Stimulated activated naive CD8-positive, alpha-beta T cell treated with anti-CD3 and anti-CD28 coated beads, Interleukin-15, Interleukin-2, amounts not matched to agents 100 ng/mL and 50 ng/mL, for 24 hours (primary cell): ENCODE measurements around the gene IPO13.

Experiments
- H3K27ac Mint-ChIP-seq: one replicate; pipeline ENCODE4 v1.8.0; 2021; ENCODE audit warnings: mild to moderate bottlenecking, mixed read lengths
- H3K27me3 Mint-ChIP-seq: one replicate; pipeline ENCODE4 v1.8.0; 2021; ENCODE audit warnings: mixed read lengths
- H3K36me3 Mint-ChIP-seq: one replicate; pipeline ENCODE4 v1.8.0; 2021; ENCODE audit warnings: low read depth, mixed read lengths
- H3K4me1 Mint-ChIP-seq: one replicate; pipeline ENCODE4 v1.8.0; 2021; ENCODE audit warnings: low read depth, mixed read lengths
- H3K4me3 Mint-ChIP-seq: one replicate; pipeline ENCODE4 v1.8.0; 2021; ENCODE audit warnings: mild to moderate bottlenecking, mixed read lengths
- H3K9me3 Mint-ChIP-seq: one replicate; pipeline ENCODE4 v1.8.0; 2021; ENCODE audit warnings: mixed read lengths

IPO13 gene

DNA sequence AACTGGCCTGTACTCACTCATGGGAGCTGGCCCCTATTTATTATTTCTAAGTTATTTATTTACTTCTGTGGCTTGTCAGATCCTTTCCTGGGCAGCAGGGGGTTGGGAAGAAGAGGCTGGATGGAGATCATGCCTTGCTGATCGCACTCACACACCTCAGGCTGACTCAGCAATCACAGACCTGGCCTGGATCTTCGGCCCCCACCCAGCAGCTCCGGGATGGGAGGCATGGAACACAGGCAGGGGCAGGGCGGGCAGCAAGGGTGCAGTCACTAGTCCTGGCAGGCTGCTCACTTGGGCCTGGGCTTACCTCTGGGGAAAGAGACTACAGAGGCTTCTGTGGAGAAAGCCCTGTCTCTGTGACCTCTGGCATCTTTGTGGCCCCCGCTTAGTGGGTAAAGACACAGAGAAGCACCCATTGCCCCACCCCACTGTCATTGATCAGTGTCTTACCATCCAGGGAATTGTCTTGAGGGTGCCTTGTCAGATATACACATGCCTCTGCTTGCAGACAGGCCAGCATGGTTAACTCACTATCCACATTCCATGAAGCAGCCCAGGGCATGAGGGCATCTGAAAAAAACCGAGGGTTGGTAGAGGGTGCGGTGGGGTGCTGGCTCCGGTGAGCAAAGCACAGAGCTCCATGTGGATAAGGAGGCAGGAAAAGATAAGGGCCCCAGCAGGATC, 9.4 kb upstream of the IPO13 start:
- peaks cover 22% of the 10 kb centered on the region for H3K27me3 Mint-ChIP-seq
- no peaks in the 10 kb centered on the region for H3K36me3 Mint-ChIP-seq
- H3K9me3 Mint-ChIP-seq = no peaks in the 10 kb centered on the region
- no peak overlapping the region for H3K4me3 Mint-ChIP-seq
- H3K27ac Mint-ChIP-seq = no peak overlapping the region
- H3K4me1 Mint-ChIP-seq = peaks cover 12% of the 10 kb centered on the region

DNA sequence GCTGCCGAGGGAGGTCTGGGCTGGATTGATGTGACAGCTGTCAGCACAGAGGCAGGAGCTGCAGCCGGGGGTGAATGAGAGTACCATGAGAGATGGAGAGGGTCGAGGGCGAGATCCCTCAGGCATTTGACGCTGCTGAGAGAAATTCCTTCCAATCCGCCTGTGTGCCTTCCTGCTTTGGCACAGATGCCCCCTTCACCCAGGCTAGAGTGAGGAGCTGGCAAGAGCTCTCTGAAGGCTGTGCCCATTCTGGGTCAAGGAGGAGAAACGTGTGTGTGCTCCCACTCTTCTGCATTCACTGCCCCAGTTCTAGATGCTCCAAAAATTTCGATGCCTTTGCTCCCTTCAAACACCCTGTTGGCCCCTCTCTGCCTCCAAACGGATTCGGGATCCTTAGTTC, 8.4 kb upstream of the IPO13 start:
- H3K27ac Mint-ChIP-seq = no peak overlapping the region
- peaks cover 13% of the 10 kb centered on the region for H3K4me1 Mint-ChIP-seq
- no peaks in the 10 kb centered on the region for H3K9me3 Mint-ChIP-seq
- H3K4me3 Mint-ChIP-seq = no peak overlapping the region
- H3K36me3 Mint-ChIP-seq = peaks cover 8% of the 10 kb centered on the region
- peaks cover 13% of the 10 kb centered on the region for H3K27me3 Mint-ChIP-seq

DNA sequence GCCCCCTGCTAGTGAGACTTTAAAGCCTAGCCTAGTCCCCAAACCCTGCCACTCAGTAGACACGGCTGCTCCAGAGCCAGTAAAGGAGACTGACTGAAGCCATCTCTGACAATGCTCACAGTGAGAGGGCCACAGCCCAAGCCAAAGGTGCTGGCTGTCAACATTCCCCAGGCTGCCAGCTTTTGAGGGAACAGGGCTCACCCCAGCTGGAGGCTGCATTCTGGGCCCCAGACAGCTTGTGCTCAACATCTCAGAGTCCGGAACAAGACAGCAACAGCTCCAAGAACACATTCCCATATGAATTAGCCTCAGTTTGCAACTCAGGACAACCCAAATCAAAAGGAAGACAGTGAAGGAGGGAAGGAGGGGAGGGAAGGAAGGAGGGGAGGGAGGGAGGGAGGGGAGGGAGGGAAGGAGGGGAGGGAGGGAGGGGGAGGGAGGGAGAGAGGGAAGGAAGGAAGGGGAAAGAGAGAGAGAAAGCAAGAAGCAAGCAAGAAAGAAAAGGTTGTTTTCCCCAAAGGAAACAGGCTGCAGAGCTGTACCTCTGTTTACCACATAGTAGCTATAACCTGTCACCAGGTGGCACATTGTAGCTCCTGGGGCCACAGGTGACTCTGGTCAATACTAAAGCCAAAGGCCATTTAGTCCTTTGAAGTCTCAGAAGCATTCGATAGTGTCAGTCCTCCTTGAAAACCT, 7.7 kb upstream of the IPO13 start:
- H3K9me3 Mint-ChIP-seq = no peaks in the 10 kb centered on the region
- H3K36me3 Mint-ChIP-seq = peaks cover 8% of the 10 kb centered on the region
- peaks cover 10% of the 10 kb centered on the region for H3K27me3 Mint-ChIP-seq
- no peak overlapping the region for H3K27ac Mint-ChIP-seq
- H3K4me3 Mint-ChIP-seq = no peak overlapping the region
- H3K4me1 Mint-ChIP-seq = peaks cover 10% of the 10 kb centered on the region

DNA sequence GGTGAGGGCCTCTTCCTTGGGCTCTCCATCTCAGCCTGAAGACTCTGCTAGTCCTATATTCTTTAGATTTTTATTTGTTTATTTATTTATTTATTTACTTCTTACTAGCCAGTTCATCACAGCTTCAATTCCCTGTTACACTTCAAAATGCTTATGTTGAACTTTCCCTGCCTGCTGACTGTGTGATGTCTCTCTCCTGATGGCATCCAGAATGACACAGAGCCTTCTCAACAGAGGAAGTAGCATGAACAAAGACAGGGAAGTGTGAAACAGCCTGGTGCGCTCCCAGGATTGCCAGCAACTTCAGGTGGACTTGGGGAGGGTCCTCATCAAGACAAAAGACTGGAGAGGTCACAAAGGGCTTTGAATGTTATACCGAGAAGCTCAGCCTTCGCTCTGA, 4.3 kb upstream of the IPO13 start:
- H3K27ac Mint-ChIP-seq = no peak overlapping the region

DNA sequence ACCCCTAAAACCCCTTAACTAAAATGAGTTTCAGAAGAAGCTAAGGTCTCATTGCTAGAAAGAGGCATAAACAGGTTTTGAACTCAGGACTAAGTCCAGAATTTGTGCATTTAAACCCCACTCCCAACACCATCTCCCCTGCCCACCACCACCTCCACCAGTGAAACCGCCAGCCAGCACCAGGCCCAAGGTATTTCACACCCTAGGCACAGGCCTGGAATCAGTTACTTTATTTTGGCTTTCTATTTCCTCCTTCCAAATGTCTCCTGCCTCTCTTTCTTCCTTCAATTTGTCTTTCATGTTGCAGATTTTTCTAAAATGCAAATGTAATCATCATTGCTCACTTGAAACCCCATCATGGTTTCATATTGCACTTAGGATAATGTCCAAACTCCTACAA, 1.9 kb upstream of the IPO13 start:
- Mint-ChIP-seq H3K4me1 (peaks cover 40% of the 10 kb centered on the region), H3K9me3 (no peaks in the 10 kb centered on the region), H3K27ac (peak overlapping the region; percentile 36), H3K36me3 (peaks cover 8% of the 10 kb centered on the region), H3K27me3 (no peaks in the 10 kb centered on the region), H3K4me3 (peak overlapping the region; percentile 97)

More for the DNA sequence above, 4.3 kb upstream of the IPO13 start:
- H3K4me1 Mint-ChIP-seq = peaks cover 28% of the 10 kb centered on the region
- no peaks in the 10 kb centered on the region for H3K27me3 Mint-ChIP-seq
- H3K9me3 Mint-ChIP-seq = no peaks in the 10 kb centered on the region
- H3K36me3 Mint-ChIP-seq = peaks cover 8% of the 10 kb centered on the region
- H3K4me3 Mint-ChIP-seq = no peak overlapping the region

DNA sequence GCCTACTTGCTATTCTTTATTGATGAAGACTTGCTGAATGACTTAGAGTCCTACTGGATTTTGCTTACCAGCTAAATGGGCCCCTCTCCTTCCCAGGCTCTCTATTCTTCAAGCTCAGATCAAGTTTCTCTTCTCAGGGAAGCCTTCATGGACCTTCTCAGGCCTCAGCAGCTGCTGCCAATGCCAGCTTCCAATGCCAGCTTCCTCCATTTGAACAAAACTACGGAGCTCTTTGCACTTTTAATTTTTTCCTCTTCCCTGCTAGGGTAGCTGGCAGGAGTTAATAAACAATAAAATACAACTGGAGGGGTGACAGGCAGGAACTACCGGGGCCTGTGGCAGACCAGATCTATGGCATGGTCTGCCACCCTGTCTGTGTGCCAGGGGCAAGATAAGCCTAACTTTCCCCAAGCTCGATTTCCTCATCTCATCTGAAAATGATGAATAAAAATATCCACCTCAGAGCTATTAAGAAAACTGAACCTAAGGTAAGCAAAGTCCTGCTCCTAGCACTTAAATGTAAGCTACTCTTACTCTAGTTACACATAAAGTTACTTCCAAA, 995 bp upstream of the IPO13 start:
- Mint-ChIP-seq H3K27me3 (no peaks in the 10 kb centered on the region), H3K4me3 (peak overlapping the region; percentile 97), H3K36me3 (peaks cover 15% of the 10 kb centered on the region), H3K27ac (peak overlapping the region; percentile 97), H3K4me1 (peaks cover 47% of the 10 kb centered on the region), H3K9me3 (no peaks in the 10 kb centered on the region)

DNA sequence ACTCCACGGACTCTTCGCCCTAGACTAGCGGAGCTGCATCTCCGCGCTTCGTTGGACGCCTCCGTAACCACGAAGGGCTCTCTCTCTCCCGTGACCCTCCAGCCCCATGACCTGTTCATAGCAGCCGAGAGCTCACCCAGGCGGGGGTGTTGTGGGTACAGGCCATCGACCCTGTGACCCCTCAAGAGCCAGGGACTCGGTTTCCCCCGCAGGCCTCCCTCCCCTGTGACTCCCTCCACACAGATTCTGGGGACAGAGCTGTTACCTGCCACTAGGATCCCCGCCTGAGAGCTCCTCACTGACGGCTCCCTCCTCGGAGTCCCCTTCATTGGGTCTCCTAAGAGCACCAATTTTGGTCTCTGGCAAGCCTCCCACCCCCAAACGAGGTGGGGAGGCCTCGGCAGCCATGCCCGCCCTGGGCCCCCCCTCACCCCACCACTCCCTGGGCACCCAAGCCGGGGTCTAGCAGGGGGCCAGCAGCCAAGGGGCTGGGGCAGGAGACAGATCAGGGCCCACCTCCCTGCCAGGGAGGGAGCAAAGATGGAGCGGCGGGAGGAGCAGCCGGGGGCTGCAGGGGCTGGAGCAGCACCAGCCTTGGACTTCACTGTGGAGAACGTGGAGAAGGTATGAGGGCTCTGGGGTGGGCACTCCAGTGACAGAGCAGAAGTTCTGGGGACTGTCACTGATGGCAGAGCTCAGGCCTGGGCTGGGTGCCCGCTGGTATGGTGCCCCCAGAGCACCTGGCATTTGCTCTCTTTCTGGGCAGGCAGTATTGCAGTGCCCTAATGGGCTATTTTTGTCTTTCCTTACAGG, 517 bp downstream of the IPO13 start:
- H3K27me3 Mint-ChIP-seq = no peaks in the 10 kb centered on the region
- peak overlapping the region; percentile 97 for H3K4me3 Mint-ChIP-seq
- peak overlapping the region; percentile 97 for H3K27ac Mint-ChIP-seq
- H3K36me3 Mint-ChIP-seq = peaks cover 15% of the 10 kb centered on the region
- no peaks in the 10 kb centered on the region for H3K9me3 Mint-ChIP-seq
- H3K4me1 Mint-ChIP-seq = peaks cover 47% of the 10 kb centered on the region

DNA sequence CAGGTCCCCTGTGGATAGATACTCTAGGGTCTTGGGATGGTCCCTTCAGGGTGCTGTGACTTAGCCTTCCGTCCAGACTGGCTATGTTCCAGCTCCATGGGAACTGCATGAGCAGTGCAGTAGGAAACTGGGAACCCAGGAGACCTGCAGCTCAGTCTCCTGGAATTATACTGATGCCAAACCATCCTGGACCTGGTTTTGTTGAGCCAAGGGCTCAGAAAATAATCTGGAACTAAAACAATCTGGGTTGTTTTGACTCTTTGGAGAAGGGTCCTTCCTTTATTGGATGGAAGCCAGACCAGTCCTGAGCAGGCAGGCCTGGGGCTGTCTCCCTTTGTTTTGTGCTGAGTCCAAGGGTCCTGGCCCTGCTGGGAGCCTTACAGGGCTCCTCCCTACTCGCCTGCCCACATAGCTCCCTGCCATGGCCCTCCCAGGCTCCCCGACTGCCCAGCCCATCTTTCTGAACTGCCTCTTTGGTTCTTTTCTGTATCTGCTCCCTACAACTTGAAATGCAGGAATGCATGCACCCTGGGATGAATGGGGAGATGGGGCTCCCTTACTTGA, 1.2 kb downstream of the IPO13 start:
- H3K27ac Mint-ChIP-seq = peak overlapping the region; percentile 59
- H3K27me3 Mint-ChIP-seq = no peaks in the 10 kb centered on the region
- H3K4me3 Mint-ChIP-seq = peak overlapping the region; percentile 97
- peaks cover 11% of the 10 kb centered on the region for H3K36me3 Mint-ChIP-seq
- no peaks in the 10 kb centered on the region for H3K9me3 Mint-ChIP-seq
- peaks cover 45% of the 10 kb centered on the region for H3K4me1 Mint-ChIP-seq

DNA sequence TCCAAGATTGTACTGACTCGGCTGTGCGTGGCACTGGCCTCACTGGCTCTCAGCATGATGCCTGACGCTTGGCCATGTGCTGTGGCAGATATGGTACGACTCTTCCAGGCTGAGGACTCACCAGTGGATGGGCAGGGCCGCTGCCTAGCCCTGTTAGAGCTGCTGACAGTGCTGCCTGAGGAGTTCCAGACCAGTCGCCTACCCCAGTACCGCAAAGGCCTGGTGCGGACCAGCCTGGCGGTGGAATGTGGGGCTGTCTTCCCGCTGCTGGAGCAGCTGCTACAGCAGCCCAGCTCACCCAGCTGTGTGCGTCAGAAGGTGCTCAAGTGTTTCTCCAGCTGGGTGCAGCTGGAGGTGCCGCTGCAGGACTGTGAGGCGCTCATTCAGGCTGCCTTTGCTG, 2.9 kb downstream of the IPO13 start:
- Mint-ChIP-seq H3K27ac (no peak overlapping the region), H3K9me3 (no peaks in the 10 kb centered on the region), H3K27me3 (no peaks in the 10 kb centered on the region), H3K4me1 (peaks cover 36% of the 10 kb centered on the region), H3K4me3 (no peak overlapping the region), H3K36me3 (peaks cover 7% of the 10 kb centered on the region)

DNA sequence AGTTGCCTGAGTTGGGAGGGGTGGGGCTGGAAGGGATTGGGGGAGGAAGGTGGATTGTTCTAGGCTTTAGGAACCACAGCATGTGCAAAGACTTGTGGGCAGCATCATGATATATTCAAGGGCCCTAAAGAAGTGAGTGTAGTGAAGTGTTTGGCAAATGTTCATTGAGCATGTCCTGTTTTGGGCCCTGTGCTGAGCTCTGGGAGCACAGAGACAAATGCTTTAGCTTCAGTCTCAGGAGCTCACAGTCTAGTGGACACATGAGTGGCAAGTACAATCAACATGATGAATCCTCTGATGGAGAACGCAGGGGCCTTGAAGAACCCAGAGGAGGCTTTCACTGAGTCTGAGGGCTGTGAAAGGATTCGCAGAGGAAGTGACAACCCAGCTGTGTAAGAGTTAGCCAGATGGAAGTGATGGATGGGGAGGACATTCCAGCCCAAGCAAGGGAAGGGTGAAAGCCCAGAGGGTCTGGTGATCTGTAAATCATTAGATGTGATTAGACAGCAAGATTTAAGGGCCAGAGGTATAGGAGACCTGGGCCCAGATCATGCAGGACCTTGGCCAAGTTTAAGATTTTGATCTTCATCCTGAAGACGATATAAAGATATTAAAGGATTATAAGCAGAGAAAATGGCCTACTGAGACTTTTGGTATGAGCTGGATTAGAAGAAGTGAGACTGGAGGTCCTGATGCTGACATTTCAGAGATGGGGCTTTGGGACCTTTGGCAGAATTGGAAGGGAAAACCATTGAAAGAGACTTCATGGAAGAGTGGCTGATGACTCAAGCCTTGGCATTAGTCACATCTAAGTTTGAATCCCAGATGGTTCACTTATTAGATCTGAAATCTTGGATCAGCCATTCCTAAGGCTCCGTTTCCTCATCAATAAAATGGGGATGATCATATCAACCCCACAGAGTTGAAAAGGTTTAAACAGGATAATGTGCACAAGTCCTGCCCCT, 4.6 kb downstream of the IPO13 start:
- H3K27me3 Mint-ChIP-seq = no peaks in the 10 kb centered on the region
- no peak overlapping the region for H3K27ac Mint-ChIP-seq
- H3K36me3 Mint-ChIP-seq = peaks cover 13% of the 10 kb centered on the region
- H3K4me3 Mint-ChIP-seq = no peak overlapping the region
- no peaks in the 10 kb centered on the region for H3K9me3 Mint-ChIP-seq
- peaks cover 20% of the 10 kb centered on the region for H3K4me1 Mint-ChIP-seq

DNA sequence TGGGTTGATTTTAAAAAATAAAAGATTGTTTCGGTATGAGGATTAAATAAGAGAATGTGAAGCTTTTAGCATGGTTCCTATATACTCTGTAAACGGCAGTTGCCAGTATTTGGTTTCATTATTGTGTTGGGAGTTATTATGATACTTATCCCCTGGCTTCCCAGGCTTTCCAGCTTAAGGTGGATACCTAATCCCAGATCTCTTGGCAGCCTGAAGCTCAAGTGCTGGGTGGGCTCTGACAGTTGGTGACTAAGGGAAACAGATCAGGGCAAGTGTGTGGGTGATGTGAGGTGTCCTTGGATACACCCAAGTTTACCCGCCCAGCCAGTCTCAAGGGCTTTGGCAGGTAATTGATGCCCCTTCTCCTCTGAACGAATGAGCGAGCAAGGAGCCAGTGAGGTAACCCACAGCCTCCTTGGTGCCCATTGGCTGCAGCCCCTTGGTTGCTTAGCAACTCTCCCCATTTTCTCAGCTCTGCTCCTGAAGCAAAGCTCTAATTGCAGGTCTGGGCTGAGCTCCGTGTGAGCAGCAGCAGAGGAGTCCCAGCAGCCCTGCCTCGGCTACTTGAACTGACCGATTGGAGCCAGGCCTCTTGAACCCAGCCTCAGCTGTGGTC, 6.1 kb downstream of the IPO13 start:
- H3K4me3 Mint-ChIP-seq = no peak overlapping the region
- H3K4me1 Mint-ChIP-seq = peaks cover 17% of the 10 kb centered on the region

DNA sequence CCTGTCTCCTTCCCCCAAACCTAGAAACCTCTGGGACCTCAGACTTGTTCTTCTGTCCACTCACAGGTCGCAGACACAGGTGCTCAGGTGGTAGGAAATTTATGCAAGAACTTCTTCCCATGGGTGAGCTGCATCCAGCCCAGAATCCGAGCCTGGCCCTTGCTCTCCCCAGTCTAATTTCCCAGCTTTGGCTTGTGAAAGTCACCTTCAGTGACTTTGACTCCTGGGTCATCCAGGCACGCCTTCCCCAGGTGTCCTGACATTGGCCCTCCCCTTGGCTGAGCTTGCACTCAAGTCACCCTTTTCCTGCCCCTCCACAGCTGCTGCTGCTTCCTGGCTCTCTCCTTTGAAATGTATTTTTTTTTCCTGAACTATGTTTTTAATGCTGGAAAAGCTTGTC, 6.6 kb downstream of the IPO13 start:
- H3K9me3 Mint-ChIP-seq = no peaks in the 10 kb centered on the region
- H3K36me3 Mint-ChIP-seq = peaks cover 21% of the 10 kb centered on the region
- peaks cover 12% of the 10 kb centered on the region for H3K4me1 Mint-ChIP-seq
- no peaks in the 10 kb centered on the region for H3K27me3 Mint-ChIP-seq
- H3K27ac Mint-ChIP-seq = no peak overlapping the region
- no peak overlapping the region for H3K4me3 Mint-ChIP-seq

More for the DNA sequence above, 6.1 kb downstream of the IPO13 start:
- Mint-ChIP-seq H3K27ac (no peak overlapping the region), H3K36me3 (peaks cover 21% of the 10 kb centered on the region), H3K9me3 (no peaks in the 10 kb centered on the region), H3K27me3 (no peaks in the 10 kb centered on the region)

DNA sequence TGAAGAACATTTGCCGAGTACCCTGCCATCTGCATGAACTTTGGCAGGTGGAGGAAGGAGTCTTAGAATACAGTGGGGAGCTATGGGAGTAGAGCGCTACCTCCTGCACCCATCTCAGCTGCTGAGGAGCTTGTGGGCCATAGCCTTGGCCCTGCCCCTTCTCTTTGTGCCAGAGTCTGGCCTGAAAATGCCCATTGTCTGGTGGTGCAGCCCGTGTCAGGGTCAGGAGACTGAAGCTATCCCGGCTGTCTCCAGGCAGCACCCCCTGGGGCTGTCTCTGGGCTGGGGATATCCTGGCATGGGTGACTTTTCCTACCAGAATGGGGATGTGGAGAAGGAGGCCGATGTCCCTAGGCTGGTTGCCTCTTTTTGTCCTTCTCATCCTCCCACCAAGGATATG, 7.3 kb downstream of the IPO13 start:
- H3K4me1 Mint-ChIP-seq = peaks cover 8% of the 10 kb centered on the region
- H3K4me3 Mint-ChIP-seq = no peak overlapping the region
- H3K27ac Mint-ChIP-seq = no peak overlapping the region
- peaks cover 21% of the 10 kb centered on the region for H3K36me3 Mint-ChIP-seq
- no peaks in the 10 kb centered on the region for H3K27me3 Mint-ChIP-seq
- H3K9me3 Mint-ChIP-seq = no peaks in the 10 kb centered on the region
